OCI-LY3 (cell line): ENCODE data around the gene HRAS.

Source experiments
- EZH2phosphoT487 ChIP-seq: fragments of 200-600 bp; shearing (Covaris generic); IDR thresholded peaks from 2 replicates; pipeline ENCODE4 v1.6.1; 2018; ENCODE audit warnings: antibody characterized with exemption, mixed run types, low read depth
- TF ChIP-seq, protein P1 (sequence below): fragments of 200-600, 300-600 bp; sonication (generic); IDR thresholded peaks from 2 replicates; pipeline ENCODE4 v1.5.1; 2014; ENCODE audit warnings: antibody characterized with exemption, low read length, low read depth

DNA sequence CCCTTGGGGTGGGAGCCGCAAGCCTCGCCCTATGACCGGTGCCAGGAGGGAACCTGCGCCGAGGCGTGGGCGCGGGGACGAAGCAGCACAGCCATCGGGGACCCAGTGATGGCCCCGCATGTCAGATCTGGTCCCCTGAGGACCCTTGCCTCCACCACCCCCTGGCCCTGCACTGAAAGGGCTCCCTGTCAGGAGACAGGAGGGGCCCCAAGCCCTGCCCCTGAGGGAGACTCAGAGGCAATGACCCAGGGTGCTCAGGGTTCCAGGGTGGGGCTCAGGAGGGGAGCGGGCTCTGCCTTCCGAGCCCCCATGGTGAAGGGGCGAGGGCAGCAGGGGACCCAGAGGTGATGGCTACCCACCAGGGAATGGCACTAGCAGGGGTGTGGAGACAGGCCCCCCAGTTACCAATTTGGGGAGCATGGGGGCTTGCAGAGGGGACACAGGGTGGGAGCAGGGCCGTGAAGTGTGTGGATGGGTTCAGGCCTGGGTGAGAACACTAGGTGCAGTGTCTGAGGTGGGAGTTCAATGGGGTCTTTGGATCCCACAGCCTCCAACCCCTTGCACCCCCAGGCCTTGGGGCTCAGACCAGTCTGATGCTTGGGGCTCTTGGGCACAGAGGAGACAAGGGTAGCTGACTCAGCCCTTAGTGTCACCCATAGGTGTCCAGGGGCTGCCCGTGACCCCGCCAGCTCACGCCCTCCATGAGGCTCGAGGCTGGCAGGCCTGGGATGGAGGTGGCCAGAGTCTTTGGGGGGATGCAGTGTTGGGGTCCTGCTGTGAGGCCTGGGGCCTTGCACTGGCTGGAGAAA is 2.5 kb upstream of the HRAS start:
- TF ChIP-seq, protein P1, sequence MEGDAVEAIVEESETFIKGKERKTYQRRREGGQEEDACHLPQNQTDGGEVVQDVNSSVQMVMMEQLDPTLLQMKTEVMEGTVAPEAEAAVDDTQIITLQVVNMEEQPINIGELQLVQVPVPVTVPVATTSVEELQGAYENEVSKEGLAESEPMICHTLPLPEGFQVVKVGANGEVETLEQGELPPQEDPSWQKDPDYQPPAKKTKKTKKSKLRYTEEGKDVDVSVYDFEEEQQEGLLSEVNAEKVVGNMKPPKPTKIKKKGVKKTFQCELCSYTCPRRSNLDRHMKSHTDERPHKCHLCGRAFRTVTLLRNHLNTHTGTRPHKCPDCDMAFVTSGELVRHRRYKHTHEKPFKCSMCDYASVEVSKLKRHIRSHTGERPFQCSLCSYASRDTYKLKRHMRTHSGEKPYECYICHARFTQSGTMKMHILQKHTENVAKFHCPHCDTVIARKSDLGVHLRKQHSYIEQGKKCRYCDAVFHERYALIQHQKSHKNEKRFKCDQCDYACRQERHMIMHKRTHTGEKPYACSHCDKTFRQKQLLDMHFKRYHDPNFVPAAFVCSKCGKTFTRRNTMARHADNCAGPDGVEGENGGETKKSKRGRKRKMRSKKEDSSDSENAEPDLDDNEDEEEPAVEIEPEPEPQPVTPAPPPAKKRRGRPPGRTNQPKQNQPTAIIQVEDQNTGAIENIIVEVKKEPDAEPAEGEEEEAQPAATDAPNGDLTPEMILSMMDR, result no peak
- no peak for TF ChIP-seq EZH2phosphoT487
